ENCODE measurements around the gene MPV17L2. TPM values are rescaled to one million over a fixed set of nuclear protein-coding genes. Genes with fewer than 3 reads are reported as not detected.
"Not testable (repeated sequence)": the region's sequence is repeated elsewhere in the genome, so short reads cannot be mapped to it uniquely, and the experiment has no call there.

The MPV17L2 gene
- total RNA-seq, 3 donors from 2014 or later: 6.7 to 12.4 (median 12.0) TPM

DNA sequence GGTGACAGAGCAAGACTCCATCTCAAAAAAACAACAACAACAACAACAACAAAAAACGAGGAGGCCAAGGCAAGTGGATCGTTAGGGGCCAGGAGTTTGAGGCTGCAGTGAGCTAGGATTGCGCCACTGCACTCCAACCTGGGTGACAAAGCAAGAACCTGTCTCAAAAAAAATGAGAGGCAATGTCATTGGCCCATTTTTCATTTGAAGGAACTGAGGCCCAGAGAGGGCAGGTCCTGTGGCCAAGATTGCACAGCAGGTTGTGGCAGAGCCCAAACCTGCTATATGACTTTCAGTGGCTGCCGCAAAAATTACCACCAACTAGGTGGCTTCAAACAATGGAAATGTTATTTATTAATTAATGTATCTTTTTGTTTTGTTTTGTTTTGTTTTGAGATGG, 34.6 kb upstream of the MPV17L2 start:
- Histone ChIP-seq H3K4me1 (ENCODE audit: low read depth) (peaks cover 43% of the 10 kb centered on the region), H3K9me3 (no peaks in the 10 kb centered on the region), H3K36me3 (ENCODE audit: low read depth) (no peaks in the 10 kb centered on the region), H3K4me3 (no peak overlapping the region)
- TF ChIP-seq, protein P1, sequence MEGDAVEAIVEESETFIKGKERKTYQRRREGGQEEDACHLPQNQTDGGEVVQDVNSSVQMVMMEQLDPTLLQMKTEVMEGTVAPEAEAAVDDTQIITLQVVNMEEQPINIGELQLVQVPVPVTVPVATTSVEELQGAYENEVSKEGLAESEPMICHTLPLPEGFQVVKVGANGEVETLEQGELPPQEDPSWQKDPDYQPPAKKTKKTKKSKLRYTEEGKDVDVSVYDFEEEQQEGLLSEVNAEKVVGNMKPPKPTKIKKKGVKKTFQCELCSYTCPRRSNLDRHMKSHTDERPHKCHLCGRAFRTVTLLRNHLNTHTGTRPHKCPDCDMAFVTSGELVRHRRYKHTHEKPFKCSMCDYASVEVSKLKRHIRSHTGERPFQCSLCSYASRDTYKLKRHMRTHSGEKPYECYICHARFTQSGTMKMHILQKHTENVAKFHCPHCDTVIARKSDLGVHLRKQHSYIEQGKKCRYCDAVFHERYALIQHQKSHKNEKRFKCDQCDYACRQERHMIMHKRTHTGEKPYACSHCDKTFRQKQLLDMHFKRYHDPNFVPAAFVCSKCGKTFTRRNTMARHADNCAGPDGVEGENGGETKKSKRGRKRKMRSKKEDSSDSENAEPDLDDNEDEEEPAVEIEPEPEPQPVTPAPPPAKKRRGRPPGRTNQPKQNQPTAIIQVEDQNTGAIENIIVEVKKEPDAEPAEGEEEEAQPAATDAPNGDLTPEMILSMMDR (IDR thresholded peaks at IDR 0.05): no peak
- ATAC-seq: no peak
- intact Hi-C loops (cut with DNase I, micrococcal nuclease): no loop called here
- DNase-seq: no peak

DNA sequence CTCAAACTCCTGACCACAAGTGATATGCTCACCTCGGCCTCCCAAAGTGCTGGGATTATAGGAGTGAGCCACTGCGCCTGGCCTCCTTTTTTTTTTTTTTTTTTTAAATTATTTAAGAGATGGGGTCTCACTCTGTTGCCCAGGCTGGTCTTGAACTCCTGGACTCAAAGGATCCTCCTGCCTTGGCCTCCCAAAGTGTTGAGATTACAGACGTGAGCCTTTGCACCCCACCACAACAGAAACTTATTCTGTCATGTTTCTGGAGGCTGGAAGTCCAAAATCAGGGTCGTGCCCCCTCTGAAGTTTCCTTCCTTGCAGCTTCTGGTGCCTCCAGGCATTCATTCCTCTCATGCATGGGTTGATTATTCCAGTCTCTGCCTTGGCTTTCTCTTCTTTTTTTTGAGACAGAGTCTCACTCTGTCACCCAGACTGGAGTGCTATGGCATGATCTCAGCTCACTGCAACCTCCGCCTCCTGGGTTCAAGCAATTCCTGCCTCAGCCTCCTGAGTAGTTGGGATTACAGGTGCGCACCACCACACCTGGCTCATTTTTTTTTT, 33.9 kb upstream of the MPV17L2 start:
- H3K36me3 ChIP-seq (ENCODE audit: low read depth); intact Hi-C loops (cut with DNase I, micrococcal nuclease); H3K9me3 ChIP-seq; H3K4me3 ChIP-seq; DNase-seq; ATAC-seq: not testable (repeated sequence)
- peaks cover 36% of the 10 kb centered on the region for H3K4me1 ChIP-seq (ENCODE audit: low read depth)

DNA sequence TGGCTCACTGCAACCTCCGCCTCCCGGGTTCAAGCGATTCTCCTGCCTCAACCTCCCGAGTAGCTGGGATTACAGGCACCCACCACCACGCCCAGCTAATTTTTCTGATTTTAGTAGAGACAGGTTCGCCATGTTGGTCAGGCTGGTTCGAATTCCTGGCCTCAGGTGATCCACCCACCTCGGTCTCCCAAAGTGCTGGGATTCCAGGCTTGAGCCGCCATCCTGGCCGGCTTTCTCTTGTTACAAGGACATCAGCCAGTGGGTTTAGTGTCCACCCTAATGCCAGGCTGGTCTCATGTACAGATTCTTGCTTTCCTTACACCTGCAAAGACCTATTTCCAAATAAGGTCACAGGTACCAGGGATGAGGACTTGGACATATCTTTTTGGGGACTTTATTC, 33.2 kb upstream of the MPV17L2 start:
- Histone ChIP-seq H3K36me3 (ENCODE audit: low read depth) (no peaks in the 10 kb centered on the region), H3K4me1 (ENCODE audit: low read depth) (peaks cover 32% of the 10 kb centered on the region), H3K4me3 (no peak overlapping the region), H3K9me3 (no peaks in the 10 kb centered on the region)
- TF ChIP-seq, protein P1 (IDR thresholded peaks at IDR 0.05): no peak
- ATAC-seq: no peak
- intact Hi-C loops (cut with DNase I, micrococcal nuclease): loop anchor here in 1 of 2 donors (10.0 kb wide), 1 partner anchor 45 kb away; no protein-coding TSS in a partner anchor
- DNase-seq: no peak

DNA sequence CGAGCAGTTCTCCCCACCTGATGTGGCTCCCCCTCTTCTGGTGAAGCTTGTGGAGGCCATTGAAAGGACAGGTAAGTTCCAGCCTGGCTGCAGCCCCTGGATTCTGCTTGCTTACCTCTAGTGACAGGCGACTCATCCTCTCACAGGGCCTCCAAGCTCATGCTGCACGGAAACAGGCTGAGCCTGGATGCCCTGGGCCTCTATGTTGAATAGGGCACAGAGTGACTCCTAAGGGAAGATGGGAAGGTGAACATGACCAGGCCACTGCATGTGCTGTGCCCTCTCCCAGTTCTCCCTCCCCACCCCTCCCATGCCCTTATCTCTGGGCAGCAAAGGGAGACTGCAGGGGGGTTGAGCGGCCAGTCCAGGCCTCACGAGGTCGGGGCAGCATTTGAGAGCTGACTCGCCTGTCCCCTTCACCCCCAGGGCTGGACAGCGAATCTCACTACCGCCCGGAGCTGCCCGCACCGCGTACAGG, 32.5 kb upstream of the MPV17L2 start:
- no peak overlapping the region for H3K4me3 ChIP-seq

DNA sequence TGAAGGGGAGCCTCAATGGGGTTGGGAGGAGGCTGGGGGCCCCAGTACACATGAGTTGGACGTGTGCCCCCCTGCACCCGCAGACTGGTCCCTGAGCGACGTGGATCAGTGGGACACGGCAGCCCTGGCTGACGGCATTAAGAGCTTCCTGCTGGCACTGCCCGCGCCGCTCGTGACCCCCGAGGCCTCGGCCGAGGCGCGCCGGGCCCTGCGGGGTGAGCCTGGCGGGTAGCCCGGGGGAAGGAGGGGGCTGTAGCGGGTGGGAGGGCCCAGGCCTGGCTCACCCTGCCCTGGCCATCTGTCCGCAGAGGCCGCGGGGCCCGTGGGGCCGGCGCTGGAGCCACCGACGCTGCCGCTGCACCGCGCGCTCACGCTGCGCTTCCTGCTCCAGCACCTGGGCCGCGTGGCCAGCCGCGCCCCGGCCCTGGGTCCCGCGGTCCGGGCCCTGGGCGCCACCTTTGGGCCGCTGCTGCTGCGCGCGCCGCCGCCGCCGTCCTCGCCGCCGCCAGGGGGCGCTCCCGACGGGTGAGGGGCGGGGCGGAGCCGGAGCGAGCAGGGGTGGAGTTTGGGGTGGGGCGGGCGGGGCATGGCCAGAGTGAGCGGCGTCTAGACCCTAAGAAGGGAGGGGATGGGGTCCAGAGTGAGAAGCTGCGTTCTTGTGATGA, 31.9 kb upstream of the MPV17L2 start:
- Histone ChIP-seq H3K9me3 (no peaks in the 10 kb centered on the region), H3K36me3 (ENCODE audit: low read depth) (peaks cover 3% of the 10 kb centered on the region), H3K4me1 (ENCODE audit: low read depth) (peaks cover 23% of the 10 kb centered on the region), H3K4me3 (no peak overlapping the region)
- ATAC-seq: peak; percentile 91
- intact Hi-C loops (cut with DNase I, micrococcal nuclease): loop anchor here in 1 of 2 donors (10.0 kb wide), 1 partner anchor 46 kb away; no protein-coding TSS in a partner anchor
- peak; percentile 77 to 90 (median 80) for DNase-seq
- TF ChIP-seq, protein P1 (IDR thresholded peaks at IDR 0.05): peak; percentile 92

More for the DNA sequence above, 32.5 kb upstream of the MPV17L2 start:
- DNase-seq (no peak), ATAC-seq (no peak)
- intact Hi-C loops (cut with DNase I, micrococcal nuclease): loop anchor here in 1 of 2 donors (10.0 kb wide), 1 partner anchor 46 kb away; no protein-coding TSS in a partner anchor
- peaks cover 29% of the 10 kb centered on the region for H3K4me1 ChIP-seq (ENCODE audit: low read depth)
- TF ChIP-seq, protein P1 (IDR thresholded peaks at IDR 0.05): no peak
- no peaks in the 10 kb centered on the region for H3K36me3 ChIP-seq (ENCODE audit: low read depth)
- H3K9me3 ChIP-seq: no peaks in the 10 kb centered on the region

DNA sequence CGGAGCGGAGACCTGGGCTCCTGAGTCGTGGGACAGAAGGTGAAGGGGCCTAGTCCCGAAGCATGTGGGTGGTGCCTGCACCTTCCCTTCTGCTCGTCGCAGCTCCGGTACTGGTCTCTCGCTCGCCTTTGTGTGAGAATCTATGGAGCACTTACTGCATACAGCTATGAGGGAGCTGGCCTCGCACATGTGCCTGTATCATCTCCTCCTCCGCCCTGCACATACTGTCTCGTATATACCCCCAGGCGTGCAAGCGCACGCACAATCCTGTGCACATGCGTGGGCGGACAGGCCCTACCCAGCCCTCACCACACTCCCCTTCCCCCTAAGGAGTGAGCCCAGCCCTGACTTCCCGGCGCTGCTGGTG, 31.4 kb upstream of the MPV17L2 start:
- DNase-seq: peak in 1 of 3 donors; percentile 64
- H3K4me3 ChIP-seq: no peak overlapping the region
- peak; percentile 1 for ATAC-seq

More for the DNA sequence above, 31.4 kb upstream of the MPV17L2 start:
- H3K36me3 ChIP-seq (ENCODE audit: low read depth): peaks cover 6% of the 10 kb centered on the region
- TF ChIP-seq, protein P1 (IDR thresholded peaks at IDR 0.05): no peak
- intact Hi-C loops (cut with DNase I, micrococcal nuclease): loop anchor here in 1 of 2 donors (10.0 kb wide), 1 partner anchor 47 kb away; no protein-coding TSS in a partner anchor
- H3K4me1 ChIP-seq (ENCODE audit: low read depth): peaks cover 18% of the 10 kb centered on the region
- H3K9me3 ChIP-seq: no peaks in the 10 kb centered on the region

All from mucosa of descending colon (tissue), 3 donors.